Measurements from ENCODE around the gene ATP13A4. TPM values are rescaled to one million over a fixed set of nuclear protein-coding genes. Genes with fewer than 3 reads are reported as not detected.
"Not testable (repeated sequence)": the region's sequence is repeated elsewhere in the genome, so short reads cannot be mapped to it uniquely, and the experiment has no call there.

The ATP13A4 gene
- total RNA-seq, 2 donors from 2014 or later: 0.57 to 1.3 TPM

DNA sequence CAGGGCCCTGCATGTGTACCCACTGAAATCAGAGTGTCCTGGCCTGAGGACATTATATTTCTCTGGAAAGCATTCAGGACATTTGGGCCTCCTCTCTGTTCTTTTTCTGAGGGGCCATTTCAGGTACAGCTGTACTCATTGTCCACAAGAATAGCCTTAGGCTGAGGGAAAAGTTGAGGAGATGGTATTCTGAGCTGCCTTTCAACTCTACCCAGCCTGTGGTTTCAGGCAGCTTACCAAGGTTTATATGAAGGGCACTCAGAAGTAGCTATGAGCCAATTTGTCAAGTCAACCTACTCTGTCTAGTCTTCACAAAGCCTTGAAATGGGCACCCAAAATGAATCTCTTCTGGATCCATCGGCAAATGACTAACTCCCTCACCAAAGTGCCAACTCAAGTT is 9.4 kb downstream of the ATP13A4 start:
- H3K9me3 Mint-ChIP-seq: peaks cover 10% of the 10 kb centered on the region
- H3K4me3 Mint-ChIP-seq: no peak overlapping the region
- Histone ChIP-seq H3K27ac (ENCODE audit: low read depth, low read length) (no peak overlapping the region), H3K27me3 (ENCODE audit: control insufficient read depth, insufficient read depth, low read length, poor library complexity, severe bottlenecking) (no peaks in the 10 kb centered on the region), H3K4me1 (ENCODE audit: control insufficient read depth, insufficient read depth, low read length) (peaks cover 3% of the 10 kb centered on the region), H3K9ac (ENCODE audit: extremely low read depth, low read length, poor library complexity, severe bottlenecking) (no peak overlapping the region), H3K36me3 (ENCODE audit: control insufficient read depth, insufficient read depth, low read length) (no peaks in the 10 kb centered on the region), H3K9me3 (ENCODE audit: control insufficient read depth, low read length) (no peaks in the 10 kb centered on the region), H3K4me3 (ENCODE audit: low read length) (no peak overlapping the region)
- H3K36me3 Mint-ChIP-seq (ENCODE audit: low read depth): peaks cover 3% of the 10 kb centered on the region
- WGBS, 2 experiments (ENCODE audit: insufficient coverage in 1 of 2, insufficient read length in 1 of 2): 89 to 97% methylated on average over 1 of the region's 1 CpG
- no peak overlapping the region for H3K27ac Mint-ChIP-seq
- TF ChIP-seq, protein P1, sequence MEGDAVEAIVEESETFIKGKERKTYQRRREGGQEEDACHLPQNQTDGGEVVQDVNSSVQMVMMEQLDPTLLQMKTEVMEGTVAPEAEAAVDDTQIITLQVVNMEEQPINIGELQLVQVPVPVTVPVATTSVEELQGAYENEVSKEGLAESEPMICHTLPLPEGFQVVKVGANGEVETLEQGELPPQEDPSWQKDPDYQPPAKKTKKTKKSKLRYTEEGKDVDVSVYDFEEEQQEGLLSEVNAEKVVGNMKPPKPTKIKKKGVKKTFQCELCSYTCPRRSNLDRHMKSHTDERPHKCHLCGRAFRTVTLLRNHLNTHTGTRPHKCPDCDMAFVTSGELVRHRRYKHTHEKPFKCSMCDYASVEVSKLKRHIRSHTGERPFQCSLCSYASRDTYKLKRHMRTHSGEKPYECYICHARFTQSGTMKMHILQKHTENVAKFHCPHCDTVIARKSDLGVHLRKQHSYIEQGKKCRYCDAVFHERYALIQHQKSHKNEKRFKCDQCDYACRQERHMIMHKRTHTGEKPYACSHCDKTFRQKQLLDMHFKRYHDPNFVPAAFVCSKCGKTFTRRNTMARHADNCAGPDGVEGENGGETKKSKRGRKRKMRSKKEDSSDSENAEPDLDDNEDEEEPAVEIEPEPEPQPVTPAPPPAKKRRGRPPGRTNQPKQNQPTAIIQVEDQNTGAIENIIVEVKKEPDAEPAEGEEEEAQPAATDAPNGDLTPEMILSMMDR (conservative IDR thresholded peaks at IDR 0.05): no peak
- DNase-seq: no peak
- H3K27me3 Mint-ChIP-seq (ENCODE audit: insufficient read depth): peaks cover 1% of the 10 kb centered on the region
- no peaks in the 10 kb centered on the region for H3K4me1 Mint-ChIP-seq

DNA sequence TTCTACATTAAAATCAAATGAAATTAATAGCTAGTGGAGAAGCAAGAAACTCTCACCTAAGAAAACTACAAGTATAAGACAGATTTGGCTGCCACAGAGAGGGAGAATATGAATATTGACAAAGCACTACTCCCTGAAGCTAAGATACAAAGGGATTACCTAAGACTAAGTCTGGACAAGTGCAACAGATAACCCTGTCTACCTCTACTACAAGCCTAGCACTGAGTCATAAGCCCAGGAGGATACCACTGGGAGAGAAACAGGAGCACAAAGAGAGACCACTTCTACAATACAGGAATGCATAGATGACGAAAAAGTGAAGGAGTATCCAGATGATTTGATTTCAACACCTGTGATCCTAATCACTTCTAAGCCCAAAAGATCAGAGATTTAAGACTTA is 10.4 kb downstream of the ATP13A4 start:
- no peak overlapping the region for H3K9ac ChIP-seq (ENCODE audit: extremely low read depth, low read length, poor library complexity, severe bottlenecking)
- H3K4me3 ChIP-seq (ENCODE audit: low read length): no peak overlapping the region
- no peaks in the 10 kb centered on the region for H3K9me3 ChIP-seq (ENCODE audit: control insufficient read depth, low read length)
- peaks cover 1% of the 10 kb centered on the region for H3K27me3 Mint-ChIP-seq (ENCODE audit: insufficient read depth)
- peaks cover 3% of the 10 kb centered on the region for H3K4me1 ChIP-seq (ENCODE audit: control insufficient read depth, insufficient read depth, low read length)
- no peaks in the 10 kb centered on the region for H3K36me3 ChIP-seq (ENCODE audit: control insufficient read depth, insufficient read depth, low read length)
- no peak for DNase-seq
- H3K4me1 Mint-ChIP-seq: no peaks in the 10 kb centered on the region
- H3K36me3 Mint-ChIP-seq (ENCODE audit: low read depth): peaks cover 3% of the 10 kb centered on the region
- no peak overlapping the region for H3K4me3 Mint-ChIP-seq
- no peaks in the 10 kb centered on the region for H3K27me3 ChIP-seq (ENCODE audit: control insufficient read depth, insufficient read depth, low read length, poor library complexity, severe bottlenecking)
- H3K27ac Mint-ChIP-seq: no peak overlapping the region
- peaks cover 10% of the 10 kb centered on the region for H3K9me3 Mint-ChIP-seq
- 100% methylated on average over 1 of the region's 1 CpG; no CpG with 5 or more reads in 1 of the 2 experiments for WGBS, 2 experiments (ENCODE audit: insufficient coverage in 1 of 2, insufficient read length in 1 of 2)
- no peak overlapping the region for H3K27ac ChIP-seq (ENCODE audit: low read depth, low read length)
- TF ChIP-seq, protein P1 (conservative IDR thresholded peaks at IDR 0.05): no peak

DNA sequence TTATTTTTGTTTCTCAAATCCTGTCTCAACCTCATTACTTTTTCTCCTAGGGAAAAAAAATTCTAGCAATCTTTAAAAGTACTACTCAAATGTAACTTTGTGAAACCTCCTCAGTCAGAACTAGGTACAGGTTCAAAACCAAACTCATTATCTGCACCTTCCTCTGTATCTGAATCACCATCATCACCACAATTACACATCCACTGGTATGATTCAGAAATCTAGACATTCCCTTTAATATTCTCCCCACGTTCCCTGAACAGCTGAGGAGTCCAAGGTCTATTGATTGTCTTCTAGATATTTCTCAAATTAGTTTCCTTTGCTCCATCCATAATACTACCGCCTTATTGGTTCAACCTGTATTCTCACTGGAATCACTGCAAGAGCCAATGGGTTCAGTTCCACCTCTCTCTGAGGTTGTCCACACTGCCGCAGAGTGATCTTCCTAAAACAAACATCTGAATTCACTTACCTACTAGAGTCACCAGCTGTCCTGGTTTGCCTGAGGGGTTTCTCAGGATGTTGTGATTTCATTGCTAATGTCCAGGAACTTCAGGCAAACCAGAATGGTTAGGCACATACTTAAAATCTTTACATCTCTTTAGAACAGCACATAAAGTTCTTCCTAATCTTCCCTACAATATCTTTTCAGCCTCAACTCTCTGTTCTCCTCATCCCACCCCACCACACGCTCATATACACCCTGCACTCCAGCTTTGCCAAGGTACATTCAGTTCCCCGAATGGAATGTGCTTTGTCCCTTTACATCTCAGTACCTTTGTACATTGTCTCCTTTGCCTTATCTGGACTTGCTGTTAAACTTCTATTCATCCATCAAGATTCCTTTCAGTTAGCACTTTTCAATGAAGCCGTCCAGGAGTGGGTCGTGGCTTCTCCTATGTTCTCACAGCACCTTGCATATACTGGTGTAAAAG is 24.2 kb downstream of the ATP13A4 start:
- Histone ChIP-seq H3K4me1 (ENCODE audit: control insufficient read depth, insufficient read depth, low read length) (no peaks in the 10 kb centered on the region), H3K27me3 (ENCODE audit: control insufficient read depth, insufficient read depth, low read length, poor library complexity, severe bottlenecking) (no peaks in the 10 kb centered on the region), H3K9me3 (ENCODE audit: control insufficient read depth, low read length) (no peaks in the 10 kb centered on the region), H3K27ac (ENCODE audit: low read depth, low read length) (no peak overlapping the region), H3K4me3 (ENCODE audit: low read length) (no peak overlapping the region), H3K36me3 (ENCODE audit: control insufficient read depth, insufficient read depth, low read length) (no peaks in the 10 kb centered on the region), H3K9ac (ENCODE audit: extremely low read depth, low read length, poor library complexity, severe bottlenecking) (no peak overlapping the region)
- Mint-ChIP-seq H3K36me3 (ENCODE audit: low read depth) (no peaks in the 10 kb centered on the region), H3K4me1 (no peaks in the 10 kb centered on the region), H3K27me3 (ENCODE audit: insufficient read depth) (no peaks in the 10 kb centered on the region), H3K4me3 (no peak overlapping the region), H3K9me3 (no peaks in the 10 kb centered on the region), H3K27ac (no peak overlapping the region)
- TF ChIP-seq, protein P1 (conservative IDR thresholded peaks at IDR 0.05): no peak
- WGBS, 2 experiments (ENCODE audit: insufficient coverage in 1 of 2, insufficient read length in 1 of 2): 89 to 95% methylated on average over 6 to 7 of the region's 7 CpGs
- DNase-seq: no peak

DNA sequence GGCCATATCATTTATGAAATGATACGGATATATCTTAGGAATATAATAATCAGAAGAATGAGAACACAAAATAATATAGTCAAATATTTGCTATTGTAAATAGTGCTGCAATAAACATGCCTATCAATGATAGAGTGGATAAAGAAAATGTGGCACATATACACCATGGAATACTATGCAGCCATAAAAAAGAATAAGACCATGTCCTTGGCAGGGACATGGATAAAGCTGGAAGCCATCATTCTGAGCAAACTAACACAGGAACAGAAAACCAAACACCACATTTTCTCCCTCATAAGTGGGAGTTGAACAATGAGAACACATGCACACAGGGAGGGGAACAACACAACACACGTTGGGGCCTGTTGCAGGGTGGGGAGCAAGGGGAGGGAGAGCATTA is 28.6 kb downstream of the ATP13A4 start:
- H3K27me3 ChIP-seq (ENCODE audit: control insufficient read depth, insufficient read depth, low read length, poor library complexity, severe bottlenecking); H3K4me1 ChIP-seq (ENCODE audit: control insufficient read depth, insufficient read depth, low read length); H3K4me3 Mint-ChIP-seq; H3K4me1 Mint-ChIP-seq; H3K27ac Mint-ChIP-seq; H3K27ac ChIP-seq (ENCODE audit: low read depth, low read length); H3K9ac ChIP-seq (ENCODE audit: extremely low read depth, low read length, poor library complexity, severe bottlenecking); H3K9me3 ChIP-seq (ENCODE audit: control insufficient read depth, low read length); H3K4me3 ChIP-seq (ENCODE audit: low read length); DNase-seq; H3K9me3 Mint-ChIP-seq; H3K27me3 Mint-ChIP-seq (ENCODE audit: insufficient read depth); H3K36me3 Mint-ChIP-seq (ENCODE audit: low read depth); H3K36me3 ChIP-seq (ENCODE audit: control insufficient read depth, insufficient read depth, low read length): not testable (repeated sequence)
- WGBS, 2 experiments (ENCODE audit: insufficient coverage in 1 of 2, insufficient read length in 1 of 2): 90 to 94% methylated on average over 1 to 2 of the region's 2 CpGs

Measured in endodermal cell (in vitro differentiated cells).